T-helper 2 cell treated with Interferon-gamma antibody and Interleukin-4, amounts not matched to agents 5 μg/mL and 100 μg/mL, for 36 hours (primary cell): ENCODE data around the gene MAST2.
A peak's percentile ranks its signal among the peaks of the same experiment; 100 is the strongest.
"Not testable (repeated sequence)": the region's sequence is repeated elsewhere in the genome, so short reads cannot be mapped to it uniquely, and the experiment has no call there.

Experiments
- DNase-seq: peaks from one replicate; pipeline ENCODE4 v3.0.0; 2021; ENCODE audit warnings: low spot score
- H3K27ac Mint-ChIP-seq: one replicate; pipeline ENCODE4 v1.8.0; 2021; ENCODE audit warnings: mild to moderate bottlenecking, mixed read lengths
- H3K27me3 Mint-ChIP-seq: one replicate; pipeline ENCODE4 v1.8.0; 2021; ENCODE audit warnings: low read depth, mixed read lengths
- H3K36me3 Mint-ChIP-seq: one replicate; pipeline ENCODE4 v1.8.0; 2021; ENCODE audit warnings: low read depth, mixed read lengths
- H3K4me1 Mint-ChIP-seq: one replicate; pipeline ENCODE4 v1.8.0; 2021; ENCODE audit warnings: low read depth, mixed read lengths
- H3K4me3 Mint-ChIP-seq: one replicate; pipeline ENCODE4 v1.8.0; 2022; ENCODE audit warnings: mild to moderate bottlenecking, moderate library complexity, mixed read lengths
- H3K9me3 Mint-ChIP-seq: one replicate; pipeline ENCODE4 v1.8.0; 2021; ENCODE audit warnings: mixed read lengths

Gene MAST2

DNA sequence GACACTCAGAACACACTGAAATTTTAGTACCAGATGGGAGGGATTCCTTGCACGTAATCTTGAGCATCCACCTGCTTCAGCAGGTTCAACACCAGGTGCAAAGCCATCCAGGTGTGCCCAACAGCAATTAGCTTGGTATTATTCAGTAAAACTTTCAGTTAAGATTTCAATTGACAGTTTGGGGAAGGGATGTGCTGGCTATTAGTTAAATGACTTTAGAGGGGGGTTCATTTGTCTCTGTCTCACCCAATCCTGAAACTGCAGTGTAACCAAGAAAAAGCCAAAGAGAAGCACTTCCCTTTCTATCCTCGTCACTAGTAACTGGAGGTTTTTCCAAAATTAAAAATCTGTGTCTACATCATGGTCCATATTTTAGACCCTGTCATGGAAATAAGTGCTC lies 238.1 kb downstream of the MAST2 start:
- peaks cover 4% of the 10 kb centered on the region for H3K4me1 Mint-ChIP-seq
- no peaks in the 10 kb centered on the region for H3K27me3 Mint-ChIP-seq
- no peaks in the 10 kb centered on the region for H3K9me3 Mint-ChIP-seq
- no peak for DNase-seq
- no peak overlapping the region for H3K4me3 Mint-ChIP-seq
- H3K36me3 Mint-ChIP-seq, result no peaks in the 10 kb centered on the region
- H3K27ac Mint-ChIP-seq, result no peak overlapping the region

GRCh38 chr1:46041974-46042373 lies 238.6 kb downstream of the MAST2 start:
- Mint-ChIP-seq H3K4me1 (peaks cover 4% of the 10 kb centered on the region), H3K36me3 (no peaks in the 10 kb centered on the region), H3K27ac (no peak overlapping the region), H3K9me3 (no peaks in the 10 kb centered on the region), H3K4me3 (no peak overlapping the region), H3K27me3 (no peaks in the 10 kb centered on the region)
- no peak for DNase-seq

DNA sequence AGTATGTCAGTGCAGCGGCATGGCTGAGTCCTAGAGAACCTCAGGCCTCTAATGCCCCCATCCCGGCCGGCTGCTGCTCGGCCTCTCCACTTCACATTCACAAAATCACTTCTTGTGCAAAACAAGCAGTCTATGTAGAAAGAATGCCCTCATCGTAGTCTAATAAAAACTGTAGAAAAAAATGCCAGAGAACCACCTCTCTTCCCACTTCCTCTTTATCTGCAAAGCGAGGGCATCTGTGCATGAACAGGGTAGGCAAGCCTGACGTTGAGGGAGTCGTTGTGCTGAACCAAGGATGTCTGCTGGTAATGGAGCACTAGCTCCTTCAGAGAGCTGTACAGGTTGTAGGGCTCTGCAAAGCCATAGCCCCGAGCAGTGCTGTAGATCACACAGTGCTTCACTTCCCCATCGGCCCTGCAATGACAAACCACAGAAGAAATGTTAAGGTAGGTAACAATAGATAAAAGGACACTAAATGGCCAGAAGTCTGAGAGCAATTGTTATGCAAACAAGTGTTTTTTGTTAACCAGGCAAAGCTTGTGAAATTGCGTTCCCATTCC lies 240.1 kb downstream of the MAST2 start:
- Mint-ChIP-seq H3K36me3 (no peaks in the 10 kb centered on the region), H3K9me3 (no peaks in the 10 kb centered on the region), H3K27me3 (peaks cover under 1% of the 10 kb centered on the region), H3K27ac (no peak overlapping the region), H3K4me3 (no peak overlapping the region), H3K4me1 (peaks cover 4% of the 10 kb centered on the region)
- DNase-seq, result no peak

- H3K36me3 Mint-ChIP-seq, result no peaks in the 10 kb centered on the region
- no peak overlapping the region for H3K27ac Mint-ChIP-seq
- DNase-seq, result no peak
- H3K4me1 Mint-ChIP-seq, result peaks cover 4% of the 10 kb centered on the region
- no peaks in the 10 kb centered on the region for H3K9me3 Mint-ChIP-seq
- H3K4me3 Mint-ChIP-seq, result no peak overlapping the region
- peaks cover 3% of the 10 kb centered on the region for H3K27me3 Mint-ChIP-seq
Observed at GRCh38 chr1:46044116-46044515, 240.7 kb downstream of the MAST2 start.

DNA sequence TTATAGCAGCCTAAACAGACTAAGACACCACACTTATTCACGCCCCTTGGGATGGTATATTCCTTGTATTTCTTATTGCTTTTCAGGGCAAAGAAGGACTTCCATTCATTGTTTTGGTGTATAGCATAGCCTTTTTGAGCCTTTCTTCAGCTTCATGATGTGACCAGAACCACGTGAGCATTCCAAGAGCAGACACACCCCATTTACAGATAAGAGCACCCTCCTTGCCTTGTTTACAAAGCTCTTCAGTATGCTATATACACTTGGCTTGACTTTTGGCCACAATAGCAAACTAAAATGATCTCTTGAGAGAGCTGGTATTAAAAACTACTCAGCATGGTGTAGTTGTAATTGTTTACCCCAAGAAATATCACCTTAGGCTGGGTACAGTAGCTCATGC lies 250.3 kb downstream of the MAST2 start:
- Mint-ChIP-seq H3K9me3 (no peaks in the 10 kb centered on the region), H3K27me3 (no peaks in the 10 kb centered on the region), H3K4me1 (no peaks in the 10 kb centered on the region), H3K27ac (no peak overlapping the region), H3K4me3 (no peak overlapping the region), H3K36me3 (no peaks in the 10 kb centered on the region)
- no peak for DNase-seq

DNA sequence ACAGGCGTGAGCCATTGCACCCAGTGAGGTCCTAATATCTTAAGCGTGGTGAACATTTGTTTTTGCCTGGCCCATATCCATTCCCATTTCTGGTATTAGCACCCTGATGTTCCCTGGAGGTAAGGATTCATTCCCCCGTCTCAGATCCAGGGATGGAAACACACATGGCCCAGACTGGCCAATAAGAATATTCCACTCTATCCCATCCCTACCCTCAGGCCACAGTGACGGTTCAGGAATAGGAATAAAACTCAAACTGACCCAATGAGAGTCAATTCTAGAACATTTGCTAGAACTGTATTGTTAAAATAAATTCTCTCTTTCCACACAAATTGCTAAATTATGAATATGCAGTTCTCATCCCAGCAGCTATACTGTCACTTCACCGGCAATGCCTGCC lies 252.9 kb downstream of the MAST2 start:
- H3K36me3 Mint-ChIP-seq, result peaks cover 5% of the 10 kb centered on the region
- DNase-seq, result no peak
- H3K9me3 Mint-ChIP-seq, result no peaks in the 10 kb centered on the region
- H3K4me3 Mint-ChIP-seq, result no peak overlapping the region
- no peaks in the 10 kb centered on the region for H3K27me3 Mint-ChIP-seq
- H3K27ac Mint-ChIP-seq, result no peak overlapping the region
- H3K4me1 Mint-ChIP-seq, result no peaks in the 10 kb centered on the region

GRCh38 chr1:46057215-46057614 lies 253.8 kb downstream of the MAST2 start:
- not testable (repeated sequence) for H3K27ac Mint-ChIP-seq, H3K27me3 Mint-ChIP-seq, H3K36me3 Mint-ChIP-seq, H3K4me1 Mint-ChIP-seq, H3K4me3 Mint-ChIP-seq, DNase-seq, H3K9me3 Mint-ChIP-seq

GRCh38 chr1:46057781-46058180 lies 254.4 kb downstream of the MAST2 start:
- Mint-ChIP-seq H3K4me1 (peaks cover 9% of the 10 kb centered on the region), H3K4me3 (no peak overlapping the region), H3K27ac (no peak overlapping the region), H3K27me3 (no peaks in the 10 kb centered on the region), H3K36me3 (peaks cover 5% of the 10 kb centered on the region), H3K9me3 (no peaks in the 10 kb centered on the region)
- DNase-seq, result no peak

- Mint-ChIP-seq H3K4me3 (no peak overlapping the region), H3K27ac (no peak overlapping the region), H3K4me1 (peaks cover 17% of the 10 kb centered on the region), H3K27me3 (no peaks in the 10 kb centered on the region), H3K9me3 (no peaks in the 10 kb centered on the region), H3K36me3 (peaks cover 5% of the 10 kb centered on the region)
- DNase-seq, result no peak
Observed at GRCh38 chr1:46058936-46059335, 255.5 kb downstream of the MAST2 start.

- no peak for DNase-seq
Observed at GRCh38 chr1:46061146-46061545, 257.7 kb downstream of the MAST2 start.

GRCh38 chr1:46062651-46063319 lies 259.4 kb downstream of the MAST2 start:
- no peaks in the 10 kb centered on the region for H3K9me3 Mint-ChIP-seq
- peak; percentile 34 for DNase-seq
- peaks cover 7% of the 10 kb centered on the region for H3K36me3 Mint-ChIP-seq
- peak overlapping the region; percentile 15 for H3K27ac Mint-ChIP-seq
- no peaks in the 10 kb centered on the region for H3K27me3 Mint-ChIP-seq
- H3K4me1 Mint-ChIP-seq, result peaks cover 25% of the 10 kb centered on the region
- H3K4me3 Mint-ChIP-seq, result peak overlapping the region; percentile 37

More at GRCh38 chr1:46061146-46061545, 257.7 kb downstream of the MAST2 start:
- no peak overlapping the region for H3K27ac Mint-ChIP-seq
- no peaks in the 10 kb centered on the region for H3K9me3 Mint-ChIP-seq
- H3K27me3 Mint-ChIP-seq, result no peaks in the 10 kb centered on the region
- no peak overlapping the region for H3K4me3 Mint-ChIP-seq
- H3K4me1 Mint-ChIP-seq, result peaks cover 25% of the 10 kb centered on the region
- H3K36me3 Mint-ChIP-seq, result peaks cover 7% of the 10 kb centered on the region

DNA sequence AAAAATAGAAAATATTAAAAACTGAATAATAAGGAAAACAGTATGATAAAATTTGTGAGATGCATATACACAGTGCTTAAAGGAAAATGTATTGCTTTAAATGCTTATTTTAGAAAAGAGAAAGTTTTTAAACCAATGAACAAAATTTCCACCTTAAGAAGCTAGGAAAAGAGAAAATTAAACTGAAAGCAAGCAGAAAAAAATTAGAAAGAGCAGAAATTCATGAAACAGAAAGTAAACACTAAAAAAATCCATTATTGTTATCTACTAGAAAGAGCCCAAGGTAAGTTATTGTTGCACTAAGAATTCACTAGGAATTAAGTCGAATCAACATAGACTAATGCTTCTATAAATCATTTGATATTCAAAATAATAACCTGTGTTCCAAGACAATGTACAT lies 261.3 kb downstream of the MAST2 start:
- no peak overlapping the region for H3K27ac Mint-ChIP-seq
- H3K36me3 Mint-ChIP-seq, result peaks cover 7% of the 10 kb centered on the region
- H3K4me3 Mint-ChIP-seq, result no peak overlapping the region
- no peaks in the 10 kb centered on the region for H3K9me3 Mint-ChIP-seq
- DNase-seq, result no peak
- H3K4me1 Mint-ChIP-seq, result peaks cover 25% of the 10 kb centered on the region
- no peaks in the 10 kb centered on the region for H3K27me3 Mint-ChIP-seq

GRCh38 chr1:46065405-46065804 lies 262.0 kb downstream of the MAST2 start:
- peak overlapping the region; percentile 33 for H3K27ac Mint-ChIP-seq
- no peaks in the 10 kb centered on the region for H3K9me3 Mint-ChIP-seq
- DNase-seq, result no peak
- H3K36me3 Mint-ChIP-seq, result peaks cover 7% of the 10 kb centered on the region
- no peaks in the 10 kb centered on the region for H3K27me3 Mint-ChIP-seq
- peaks cover 25% of the 10 kb centered on the region for H3K4me1 Mint-ChIP-seq
- H3K4me3 Mint-ChIP-seq, result peak overlapping the region; percentile 47

DNA sequence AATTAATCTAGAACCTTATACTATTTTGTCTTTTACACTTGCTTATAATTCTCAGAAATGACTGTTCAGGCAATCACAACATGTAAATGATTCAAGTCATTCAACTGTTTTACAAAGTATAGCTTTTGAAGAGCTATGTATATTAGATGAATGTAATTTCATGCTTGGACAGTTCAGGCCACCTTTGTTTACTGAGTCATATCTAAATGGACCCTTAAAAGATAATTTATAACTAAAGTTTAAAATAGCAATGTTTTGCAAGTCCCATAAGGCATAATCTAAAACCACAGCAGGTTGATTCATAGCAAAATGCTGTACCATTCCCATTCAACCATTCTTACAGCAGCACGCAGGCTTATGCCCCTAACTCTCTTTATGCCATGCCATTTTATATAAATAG lies 264.2 kb downstream of the MAST2 start:
- Mint-ChIP-seq H3K4me1 (peaks cover 17% of the 10 kb centered on the region), H3K4me3 (no peak overlapping the region), H3K36me3 (peaks cover 1% of the 10 kb centered on the region), H3K27ac (no peak overlapping the region), H3K9me3 (no peaks in the 10 kb centered on the region), H3K27me3 (no peaks in the 10 kb centered on the region)
- DNase-seq, result no peak

DNA sequence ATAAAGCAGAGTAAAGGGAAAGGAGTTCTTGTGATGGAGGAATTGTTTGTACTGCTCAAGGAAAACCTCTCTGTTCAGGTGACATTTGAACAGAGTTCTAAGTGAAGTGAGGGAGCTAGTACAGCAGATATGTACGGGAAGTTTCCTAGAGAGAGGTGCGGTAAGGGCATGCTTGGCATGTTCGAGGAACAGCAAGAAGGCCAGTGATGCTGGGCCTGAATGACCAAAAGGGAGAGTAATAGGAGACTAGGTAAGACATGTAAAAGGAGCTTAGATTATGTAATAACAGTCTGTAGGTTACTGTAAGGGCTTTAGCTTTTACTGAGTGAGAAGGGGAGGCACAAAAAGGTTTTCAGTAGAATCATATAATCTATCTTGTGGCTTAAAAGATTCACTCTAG lies 265.1 kb downstream of the MAST2 start:
- Mint-ChIP-seq H3K4me1 (peaks cover 9% of the 10 kb centered on the region), H3K36me3 (peaks cover 1% of the 10 kb centered on the region), H3K27me3 (no peaks in the 10 kb centered on the region), H3K4me3 (no peak overlapping the region), H3K9me3 (no peaks in the 10 kb centered on the region), H3K27ac (no peak overlapping the region)
- DNase-seq, result no peak
